ENCODE data around the gene XPO5. TPM values are rescaled to one million over a fixed set of nuclear protein-coding genes. Genes with fewer than 3 reads are reported as not detected.

The XPO5 gene
- total RNA-seq, 4 donors from 2014 or later: 17.6 to 34.9 (median 26.5) TPM

DNA sequence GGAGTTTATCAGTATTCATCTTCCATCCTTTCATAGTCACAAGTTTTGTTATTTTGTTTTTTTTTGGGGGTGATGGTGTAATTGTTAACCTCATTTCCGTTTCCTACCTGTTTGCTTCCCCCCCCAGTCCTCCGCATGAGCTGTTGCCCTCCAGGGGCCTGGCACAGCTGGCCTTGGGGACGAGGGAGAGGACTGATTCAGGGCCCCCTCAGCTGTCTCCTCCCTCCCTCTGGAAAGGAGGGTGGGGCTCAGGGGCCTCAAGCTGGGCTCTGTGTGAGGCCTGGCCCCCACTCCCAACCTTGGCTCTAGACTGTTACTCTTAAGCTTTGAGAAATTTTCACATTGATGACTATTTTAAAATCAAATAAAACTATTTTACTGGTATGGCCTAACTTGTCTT is 69.7 kb downstream of the XPO5 start:
- Histone ChIP-seq H3K4me3 (no peak overlapping the region), H3K9me3 (no peaks in the 10 kb centered on the region), H3K36me3 (peaks cover 15 to 54% (median 19%) of the 10 kb centered on the region in 3 donors), H3K4me1 (peaks cover 10 to 39% (median 19%) of the 10 kb centered on the region in 3 donors), H3K27me3 (peaks cover 0 to 29% (median 3%) of the 10 kb centered on the region in 4 donors), H3K27ac (peak overlapping the region in 2 of 4 donors; percentile 6 to 25)
- intact Hi-C loops (cut with DNase I): loop anchor here (10.0 kb wide), 1 partner anchor 241 kb away; no protein-coding TSS in a partner anchor
- DNase-seq: no peak
- TF ChIP-seq POLR2A (IDR thresholded peaks at IDR 0.05): no peak
- TF ChIP-seq CTCF (IDR thresholded peaks at IDR 0.05): no peak
- 67 to 69% methylated on average over 2 of the region's 3 CpGs for WGBS, 2 donors

GRCh38 chr6:43505718-43506117 is 70.1 kb downstream of the XPO5 start:
- intact Hi-C loops (cut with DNase I): loop anchor here (10.0 kb wide), 1 partner anchor 241 kb away; no protein-coding TSS in a partner anchor

DNA sequence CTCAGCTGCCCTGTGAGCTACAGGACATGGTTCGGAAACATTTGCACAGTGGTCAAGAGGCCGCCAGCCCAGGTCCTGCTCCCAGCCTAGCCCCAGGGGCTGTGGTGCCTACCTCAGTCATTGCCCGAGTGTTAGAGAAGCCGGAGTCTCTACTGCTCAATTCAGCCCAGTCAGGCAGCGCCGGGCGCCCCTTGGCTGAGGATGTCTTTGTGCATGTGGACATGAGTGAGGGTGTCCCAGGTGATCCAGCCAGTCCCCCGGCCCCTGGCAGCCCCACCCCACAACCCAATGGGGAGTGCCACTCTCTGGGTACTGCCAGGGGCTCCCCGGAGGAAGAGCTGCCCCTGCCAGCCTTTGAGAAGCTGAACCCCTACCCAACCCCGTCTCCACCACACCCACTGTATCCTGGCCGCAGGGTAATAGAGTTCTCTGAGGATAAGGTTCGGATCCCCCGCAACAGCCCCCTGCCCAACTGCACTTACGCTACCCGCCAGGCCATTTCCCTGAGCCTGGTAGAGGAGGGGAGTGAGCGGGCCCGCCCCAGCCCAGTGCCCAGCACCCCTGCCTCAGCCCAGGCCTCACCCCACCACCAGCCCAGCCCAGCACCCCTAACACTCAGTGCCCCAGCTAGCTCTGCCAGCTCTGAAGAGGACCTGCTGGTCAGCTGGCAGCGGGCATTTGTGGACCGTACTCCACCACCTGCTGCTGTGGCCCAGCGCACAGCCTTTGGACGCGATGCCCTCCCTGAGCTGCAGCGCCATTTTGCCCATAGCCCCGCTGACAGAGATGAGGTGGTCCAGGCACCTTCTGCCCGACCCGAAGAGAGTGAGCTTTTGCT is 70.9 kb downstream of the XPO5 start:
- Histone ChIP-seq H3K27ac (no peak overlapping the region), H3K27me3 (peaks cover 0 to 29% (median 3%) of the 10 kb centered on the region in 4 donors), H3K4me1 (peaks cover 10 to 36% (median 13%) of the 10 kb centered on the region in 3 donors), H3K4me3 (no peak overlapping the region), H3K9me3 (no peaks in the 10 kb centered on the region), H3K36me3 (peaks cover 20 to 63% (median 23%) of the 10 kb centered on the region in 3 donors)
- intact Hi-C loops (cut with DNase I): loop anchor here (10.0 kb wide), 1 partner anchor 240 kb away; no protein-coding TSS in a partner anchor
- no peak for TF ChIP-seq POLR2A (IDR thresholded peaks at IDR 0.05)
- TF ChIP-seq CTCF (IDR thresholded peaks at IDR 0.05): no peak
- 84 to 100% methylated on average over 2 to 5 of the region's 26 CpGs for WGBS, 2 donors
- no peak for DNase-seq

More at GRCh38 chr6:43505718-43506117, 70.1 kb downstream of the XPO5 start:
- no peaks in the 10 kb centered on the region for H3K9me3 ChIP-seq
- H3K4me3 ChIP-seq: no peak overlapping the region
- no peak for DNase-seq
- peaks cover 14 to 55% (median 20%) of the 10 kb centered on the region in 3 donors for H3K36me3 ChIP-seq
- H3K4me1 ChIP-seq: peaks cover 10 to 35% (median 16%) of the 10 kb centered on the region in 3 donors
- 52 to 73% methylated on average over 3 of the region's 6 CpGs for WGBS, 2 donors
- peaks cover 0 to 29% (median 3%) of the 10 kb centered on the region in 4 donors for H3K27me3 ChIP-seq
- H3K27ac ChIP-seq: no peak overlapping the region
- TF ChIP-seq POLR2A (IDR thresholded peaks at IDR 0.05) (no peak), CTCF (IDR thresholded peaks at IDR 0.05) (no peak)

DNA sequence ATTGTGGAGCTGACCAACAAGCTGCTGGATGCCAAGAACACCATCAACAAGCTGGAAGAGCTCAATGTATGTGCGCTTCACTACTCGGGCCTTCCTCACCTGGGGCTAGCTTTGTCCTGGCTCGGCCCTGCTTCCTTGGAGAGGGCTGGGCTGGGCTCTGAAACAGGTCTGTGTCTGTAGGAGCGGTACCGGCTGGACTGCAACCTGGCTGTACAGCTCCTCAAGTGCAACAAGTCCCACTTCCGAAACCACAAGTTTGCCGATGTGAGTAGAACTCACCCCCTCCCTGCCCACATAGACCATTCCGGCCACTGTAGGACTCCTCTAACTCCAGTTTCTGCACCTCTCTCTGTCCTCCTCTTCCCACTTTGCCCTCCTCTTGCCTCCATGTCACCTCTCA is 72.4 kb downstream of the XPO5 start:
- DNase-seq: no peak
- Histone ChIP-seq H3K27me3 (peaks cover 0 to 14% (median 0%) of the 10 kb centered on the region in 4 donors), H3K27ac (no peak overlapping the region), H3K4me1 (peaks cover 0 to 36% (median 9%) of the 10 kb centered on the region in 3 donors), H3K4me3 (no peak overlapping the region), H3K36me3 (peaks cover 35 to 78% (median 37%) of the 10 kb centered on the region in 3 donors), H3K9me3 (no peaks in the 10 kb centered on the region)
- intact Hi-C loops (cut with DNase I): loop anchor here (10.0 kb wide), 1 partner anchor 239 kb away; no protein-coding TSS in a partner anchor
- 80 to 88% methylated on average over 6 to 8 of the region's 8 CpGs for WGBS, 2 donors
- TF ChIP-seq POLR2A (IDR thresholded peaks at IDR 0.05): no peak
- TF ChIP-seq CTCF (IDR thresholded peaks at IDR 0.05): no peak

DNA sequence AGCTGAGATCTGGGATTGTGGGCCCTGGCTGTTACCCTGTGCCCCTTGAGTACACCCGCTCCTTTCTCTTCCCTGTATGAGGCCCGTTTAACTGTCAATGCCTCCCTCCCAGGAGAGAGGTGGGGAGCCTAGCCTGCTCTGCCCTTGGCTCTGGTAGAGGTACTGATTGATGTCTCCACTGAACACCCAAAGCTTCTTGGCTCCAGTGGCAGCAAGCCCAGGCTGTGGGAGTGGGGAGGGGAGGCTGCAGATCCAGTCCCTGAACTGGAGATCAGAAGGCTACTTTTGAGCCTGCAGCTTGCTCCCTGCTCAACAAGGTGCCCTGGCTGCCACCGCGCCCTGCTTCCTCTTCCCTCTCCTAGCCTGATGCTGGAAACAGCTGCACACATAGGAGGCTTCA is 73.2 kb downstream of the XPO5 start:
- Histone ChIP-seq H3K4me3 (no peak overlapping the region), H3K4me1 (peaks cover 0 to 33% (median 9%) of the 10 kb centered on the region in 3 donors), H3K27me3 (peaks cover 0 to 7% (median 0%) of the 10 kb centered on the region in 4 donors), H3K9me3 (no peaks in the 10 kb centered on the region), H3K27ac (no peak overlapping the region), H3K36me3 (peaks cover 37 to 86% (median 38%) of the 10 kb centered on the region in 3 donors)
- no peak for DNase-seq
- TF ChIP-seq CTCF (IDR thresholded peaks at IDR 0.05) (no peak), POLR2A (IDR thresholded peaks at IDR 0.05) (no peak)
- WGBS, 2 donors: 67 to 100% methylated on average over 1 to 2 of the region's 4 CpGs
- intact Hi-C loops (cut with DNase I): loop anchor here (10.0 kb wide), 1 partner anchor 238 kb away; no protein-coding TSS in a partner anchor
